Loucy (cell line): ENCODE data around the gene DDX19B.
A peak's percentile ranks its signal among the peaks of the same experiment; 100 is the strongest.

Experiments
- H2AFZ ChIP-seq: fragments of 200-600 bp; sonication (generic); 2 replicates; pipeline ENCODE4 v1.6.0; 2016; ENCODE audit warnings: antibody characterized with exemption, mild to moderate bottlenecking, low read length, moderate library complexity
- H3F3A ChIP-seq: fragments of 200-600 bp; 2 replicates; pipeline ENCODE4 v1.6.0; 2016; ENCODE audit warnings: antibody characterized with exemption, low read depth, mild to moderate bottlenecking
- H3K27me3 ChIP-seq: fragments of 200-600 bp; sonication (generic); 2 replicates; pipeline ENCODE4 v1.6.1; 2014; ENCODE audit warnings: low read length, mild to moderate bottlenecking; ENCODE audit not compliant: insufficient read depth, poor library complexity, severe bottlenecking
- H3K36me3 ChIP-seq: fragments of 200-600 bp; sonication (generic); 2 replicates; pipeline ENCODE4 v1.6.1; 2016; ENCODE audit warnings: low read length; ENCODE audit not compliant: insufficient read depth
- H3K4me1 ChIP-seq: fragments of 200-600 bp; sonication (generic); 2 replicates; pipeline ENCODE4 v1.5.1; 2014; ENCODE audit warnings: low read length, mild to moderate bottlenecking; ENCODE audit not compliant: insufficient read depth, poor library complexity, severe bottlenecking
- H3K4me2 ChIP-seq: fragments of 200-600 bp; sonication (generic); 2 replicates; pipeline ENCODE4 v1.6.0; 2014; ENCODE audit warnings: antibody characterized with exemption, low read length, low read depth, mild to moderate bottlenecking; ENCODE audit not compliant: poor library complexity, severe bottlenecking
- H3K4me3 ChIP-seq: fragments of 200-600 bp; sonication (generic); 2 replicates; pipeline ENCODE4 v1.5.1; 2014; ENCODE audit warnings: low read length, mild to moderate bottlenecking, mixed read lengths; ENCODE audit not compliant: poor library complexity, severe bottlenecking
- H3K79me2 ChIP-seq: fragments of 200-600 bp; sonication (generic); 2 replicates; pipeline ENCODE4 v1.6.1; 2014; ENCODE audit warnings: low read length; ENCODE audit not compliant: insufficient read depth
- H3K9ac ChIP-seq: fragments of 200-600 bp; sonication (generic); 2 replicates; pipeline ENCODE4 v1.6.0; 2014; ENCODE audit warnings: mild to moderate bottlenecking, low read depth, low read length, moderate library complexity; ENCODE audit not compliant: poor library complexity, severe bottlenecking
- H3K9me2 ChIP-seq: fragments of 200-600 bp; sonication (generic); replicated peaks from 2 replicates; pipeline ENCODE4 v1.6.1; 2016; ENCODE audit warnings: low read depth, low read length, mixed read lengths
- H3K9me3 ChIP-seq: fragments of 200-600 bp; sonication (generic); 2 replicates; pipeline ENCODE4 v1.6.1; 2014; ENCODE audit warnings: mild to moderate bottlenecking, antibody characterized with exemption, low read length, low read depth; ENCODE audit not compliant: insufficient read depth
- H4K20me1 ChIP-seq: fragments of 200-600 bp; sonication (generic); 2 replicates; pipeline ENCODE4 v1.6.0; 2014; ENCODE audit warnings: antibody characterized with exemption, low read length, mild to moderate bottlenecking; ENCODE audit not compliant: insufficient read depth, poor library complexity, severe bottlenecking
- EZH2phosphoT487 ChIP-seq: fragments of 200-600 bp; IDR thresholded peaks from 2 replicates; pipeline ENCODE4 v1.6.1; 2018; ENCODE audit warnings: antibody characterized with exemption, mild to moderate bottlenecking, moderate library complexity, borderline replicate concordance
- TF ChIP-seq, protein P1 (sequence below): fragments of 200-600 bp; sonication (generic); conservative IDR thresholded peaks from 2 replicates; pipeline ENCODE4 v1.5.1; 2014; ENCODE audit warnings: mild to moderate bottlenecking, antibody characterized with exemption, low read length

Gene DDX19B

GRCh38 chr16:70381604-70382342 lies 82.8 kb downstream of the DDX19B start:
- Histone ChIP-seq H3K4me2 (peak overlapping the region; percentile 79), H3K4me3 (peak overlapping the region; percentile 99), H3K9me2 (no peaks in the 10 kb centered on the region), H3K9ac (peak overlapping the region; percentile 95), H3K27me3 (no peaks in the 10 kb centered on the region), H3K36me3 (peaks cover 3% of the 10 kb centered on the region; the same call in 1 of the 2 replicates), H3F3A (peaks cover 9% of the 10 kb centered on the region), H3K4me1 (peaks cover 22% of the 10 kb centered on the region), H3K9me3 (no peaks in the 10 kb centered on the region), H2AFZ (peak overlapping the region; percentile 93), H4K20me1 (peaks cover 9% of the 10 kb centered on the region), H3K79me2 (peaks cover 14% of the 10 kb centered on the region; the same call in 1 of the 2 replicates)
- TF ChIP-seq EZH2phosphoT487, result no peak
- TF ChIP-seq, protein P1, sequence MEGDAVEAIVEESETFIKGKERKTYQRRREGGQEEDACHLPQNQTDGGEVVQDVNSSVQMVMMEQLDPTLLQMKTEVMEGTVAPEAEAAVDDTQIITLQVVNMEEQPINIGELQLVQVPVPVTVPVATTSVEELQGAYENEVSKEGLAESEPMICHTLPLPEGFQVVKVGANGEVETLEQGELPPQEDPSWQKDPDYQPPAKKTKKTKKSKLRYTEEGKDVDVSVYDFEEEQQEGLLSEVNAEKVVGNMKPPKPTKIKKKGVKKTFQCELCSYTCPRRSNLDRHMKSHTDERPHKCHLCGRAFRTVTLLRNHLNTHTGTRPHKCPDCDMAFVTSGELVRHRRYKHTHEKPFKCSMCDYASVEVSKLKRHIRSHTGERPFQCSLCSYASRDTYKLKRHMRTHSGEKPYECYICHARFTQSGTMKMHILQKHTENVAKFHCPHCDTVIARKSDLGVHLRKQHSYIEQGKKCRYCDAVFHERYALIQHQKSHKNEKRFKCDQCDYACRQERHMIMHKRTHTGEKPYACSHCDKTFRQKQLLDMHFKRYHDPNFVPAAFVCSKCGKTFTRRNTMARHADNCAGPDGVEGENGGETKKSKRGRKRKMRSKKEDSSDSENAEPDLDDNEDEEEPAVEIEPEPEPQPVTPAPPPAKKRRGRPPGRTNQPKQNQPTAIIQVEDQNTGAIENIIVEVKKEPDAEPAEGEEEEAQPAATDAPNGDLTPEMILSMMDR, result no peak

DNA sequence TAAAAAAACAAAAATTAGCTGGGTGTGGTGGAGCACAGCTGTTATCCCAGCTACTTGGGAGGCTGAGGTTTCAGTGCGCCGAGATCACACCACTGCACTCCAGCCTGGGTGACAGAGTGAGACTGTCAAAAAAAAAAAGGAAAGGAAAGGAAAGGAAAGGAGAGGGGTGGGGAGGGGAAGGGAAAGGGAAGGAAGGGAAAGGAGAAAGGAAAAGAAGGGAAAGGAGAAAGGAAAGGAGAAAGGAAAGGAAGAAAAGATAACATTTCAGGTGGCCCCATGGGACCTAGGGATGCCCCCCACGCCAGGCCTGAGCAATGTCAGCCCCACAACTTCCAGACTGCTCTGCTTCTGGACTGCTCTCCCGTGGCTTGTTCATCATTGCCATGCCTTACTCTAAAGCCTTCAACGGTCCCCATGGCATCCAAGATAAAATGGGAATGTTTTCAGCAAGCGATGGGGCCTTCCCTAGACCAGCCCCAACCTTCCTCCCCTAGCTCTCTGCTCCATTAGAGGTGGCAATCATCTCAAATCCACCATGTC lies 84.5 kb downstream of the DDX19B start:
- H3K4me2 ChIP-seq, result no peak overlapping the region
- no peak overlapping the region for H3K9ac ChIP-seq
- H3K9me3 ChIP-seq, result no peaks in the 10 kb centered on the region
- peaks cover 9% of the 10 kb centered on the region for H4K20me1 ChIP-seq
- peaks cover 9% of the 10 kb centered on the region; the same call in 1 of the 2 replicates for H3K36me3 ChIP-seq
- peaks cover 9% of the 10 kb centered on the region for H3F3A ChIP-seq
- no peaks in the 10 kb centered on the region for H3K9me2 ChIP-seq
- no peaks in the 10 kb centered on the region for H3K27me3 ChIP-seq
- H3K79me2 ChIP-seq, result peaks cover 14% of the 10 kb centered on the region; the same call in 1 of the 2 replicates
- no peak overlapping the region for H3K4me3 ChIP-seq
- TF ChIP-seq, protein P1, result no peak
- no peak for TF ChIP-seq EZH2phosphoT487
- peaks cover 22% of the 10 kb centered on the region for H3K4me1 ChIP-seq
- no peak overlapping the region for H2AFZ ChIP-seq
